ENCODE results near the gene DHX8. TPM values are rescaled to one million over a fixed set of nuclear protein-coding genes. Genes with fewer than 3 reads are reported as not detected.

DHX8 gene
- total and polyA plus RNA-seq, 7 donors = 13.4 to 42.5 (median 27.5) TPM

DNA sequence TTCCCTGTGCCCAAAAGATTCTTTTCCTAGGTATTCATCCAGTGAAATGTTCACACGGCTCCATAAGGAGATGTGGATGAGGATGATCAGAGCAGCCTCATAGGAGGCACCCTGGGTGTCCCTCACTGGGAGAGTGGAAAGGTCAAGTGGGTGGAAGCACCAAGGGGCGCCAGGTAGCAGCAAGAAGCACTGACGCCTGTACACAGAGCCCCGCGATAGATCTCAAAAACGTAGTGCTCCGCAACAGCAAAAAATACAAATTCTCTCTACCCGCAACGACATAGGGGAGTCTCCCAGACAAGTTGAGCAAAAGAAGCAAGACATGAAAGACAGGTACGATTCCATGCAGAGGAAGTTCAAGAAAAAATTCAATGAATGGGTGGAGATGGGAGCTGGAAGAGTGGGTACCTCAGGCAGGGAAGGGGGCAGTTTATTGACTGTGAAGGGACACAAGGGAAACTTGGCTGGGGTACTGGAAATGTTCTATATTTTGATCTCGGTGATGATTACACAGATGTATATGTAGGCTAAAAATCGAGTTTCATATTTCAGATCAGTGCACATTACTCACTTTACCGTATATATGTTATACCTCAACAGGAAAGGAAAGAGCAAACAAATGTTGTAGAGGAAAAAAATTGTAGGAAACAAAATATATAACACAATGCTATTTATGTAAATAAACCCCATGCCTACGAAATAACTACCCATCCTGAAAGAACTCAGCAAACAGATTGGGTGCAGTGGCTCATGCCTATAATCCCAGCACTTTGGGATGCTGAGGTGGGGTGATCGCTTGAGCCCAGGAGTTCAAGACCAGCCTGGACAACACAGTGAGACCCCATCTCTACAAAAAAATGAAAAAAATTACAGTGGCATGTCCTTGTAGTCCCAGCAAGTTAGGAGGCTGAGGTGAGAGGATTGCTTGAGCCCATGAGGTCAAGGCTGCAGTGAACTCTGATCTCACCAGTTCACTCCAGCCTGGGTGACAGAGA is 80.1 kb downstream of the DHX8 start:
- Histone ChIP-seq H3K9me3 (no peaks in the 10 kb centered on the region), H3K27ac (no peak overlapping the region), H3K4me3 (no peak overlapping the region), H3K4me1 (no peaks in the 10 kb centered on the region), H3K27me3 (ENCODE audit: insufficient read depth in 3 of 3, low read length in 2 of 3) (peaks cover 0 to 12% (median 0%) of the 10 kb centered on the region in 3 donors), H3K36me3 (ENCODE audit: insufficient read depth in 1 of 2, low read depth in 1 of 2) (no peaks in the 10 kb centered on the region)
- intact Hi-C loops (cut with DNase I) = no loop called here
- DNase-seq (no peak), ATAC-seq (no peak)
- 59 to 64% (median 64%) methylated on average over 15 of the region's 15 CpGs for WGBS, 3 donors
- TF ChIP-seq, protein P1, sequence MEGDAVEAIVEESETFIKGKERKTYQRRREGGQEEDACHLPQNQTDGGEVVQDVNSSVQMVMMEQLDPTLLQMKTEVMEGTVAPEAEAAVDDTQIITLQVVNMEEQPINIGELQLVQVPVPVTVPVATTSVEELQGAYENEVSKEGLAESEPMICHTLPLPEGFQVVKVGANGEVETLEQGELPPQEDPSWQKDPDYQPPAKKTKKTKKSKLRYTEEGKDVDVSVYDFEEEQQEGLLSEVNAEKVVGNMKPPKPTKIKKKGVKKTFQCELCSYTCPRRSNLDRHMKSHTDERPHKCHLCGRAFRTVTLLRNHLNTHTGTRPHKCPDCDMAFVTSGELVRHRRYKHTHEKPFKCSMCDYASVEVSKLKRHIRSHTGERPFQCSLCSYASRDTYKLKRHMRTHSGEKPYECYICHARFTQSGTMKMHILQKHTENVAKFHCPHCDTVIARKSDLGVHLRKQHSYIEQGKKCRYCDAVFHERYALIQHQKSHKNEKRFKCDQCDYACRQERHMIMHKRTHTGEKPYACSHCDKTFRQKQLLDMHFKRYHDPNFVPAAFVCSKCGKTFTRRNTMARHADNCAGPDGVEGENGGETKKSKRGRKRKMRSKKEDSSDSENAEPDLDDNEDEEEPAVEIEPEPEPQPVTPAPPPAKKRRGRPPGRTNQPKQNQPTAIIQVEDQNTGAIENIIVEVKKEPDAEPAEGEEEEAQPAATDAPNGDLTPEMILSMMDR (IDR thresholded peaks at IDR 0.05) = no peak

DNA sequence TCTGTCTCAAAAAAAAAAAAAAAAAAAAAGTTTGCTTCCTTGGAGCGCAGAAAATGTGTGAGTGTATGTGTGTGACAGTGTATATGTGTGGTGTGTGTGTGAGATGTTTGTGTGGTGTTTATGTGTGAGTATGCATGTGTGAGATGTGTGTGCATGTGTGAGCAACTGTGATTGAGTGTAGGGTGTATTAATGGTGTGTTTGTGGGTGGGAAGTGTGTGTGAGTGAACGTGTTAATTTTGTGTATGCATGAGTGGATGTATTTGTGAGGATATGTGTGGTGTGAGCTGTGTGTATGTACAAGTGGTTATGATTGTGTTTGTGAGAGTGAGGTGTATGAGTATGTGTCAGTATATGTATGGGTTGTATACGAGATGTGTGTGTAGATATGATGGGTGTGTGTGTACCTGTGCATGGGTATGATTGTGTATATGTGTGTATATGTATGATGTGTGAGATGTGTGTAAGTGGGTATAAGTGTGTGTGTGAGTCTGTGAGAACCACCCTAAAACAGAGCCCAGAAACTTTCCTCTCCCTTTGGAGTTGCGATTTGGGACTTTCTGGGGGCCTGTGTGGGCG is 84.8 kb downstream of the DHX8 start:
- TF ChIP-seq, protein P1 (IDR thresholded peaks at IDR 0.05) = no peak
- intact Hi-C loops (cut with DNase I) = no loop called here
- no peak for ATAC-seq
- Histone ChIP-seq H3K4me3 (no peak overlapping the region), H3K27me3 (ENCODE audit: insufficient read depth in 3 of 3, low read length in 2 of 3) (peaks cover 0 to 8% (median 0%) of the 10 kb centered on the region in 3 donors), H3K4me1 (no peaks in the 10 kb centered on the region), H3K27ac (no peak overlapping the region), H3K36me3 (ENCODE audit: insufficient read depth in 1 of 2, low read depth in 1 of 2) (no peaks in the 10 kb centered on the region), H3K9me3 (no peaks in the 10 kb centered on the region)
- DNase-seq = no peak
- 81 to 93% (median 93%) methylated on average over 5 of the region's 5 CpGs for WGBS, 3 donors

DNA sequence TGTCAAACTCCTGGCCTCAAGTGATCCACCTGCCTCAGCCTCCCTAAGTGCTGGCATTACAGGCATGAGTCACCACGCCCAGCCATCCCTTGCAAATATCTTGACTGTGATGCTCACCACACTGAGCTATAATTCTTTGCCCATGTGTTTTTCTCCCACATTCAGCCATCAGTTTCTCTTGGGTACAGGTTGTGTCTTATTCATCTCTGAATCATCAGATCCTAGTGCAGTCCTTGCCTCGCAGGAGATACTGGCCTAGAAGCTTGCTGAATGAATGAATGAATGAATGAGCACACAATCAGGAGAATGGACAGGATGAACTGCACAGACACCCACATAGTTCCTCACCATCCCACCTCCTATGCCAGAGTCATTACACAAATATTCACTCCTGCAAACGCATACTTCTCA is 86.7 kb downstream of the DHX8 start:
- 89 to 94% (median 91%) methylated on average over 3 of the region's 3 CpGs for WGBS, 3 donors
- Histone ChIP-seq H3K4me3 (no peak overlapping the region), H3K27ac (no peak overlapping the region), H3K27me3 (ENCODE audit: insufficient read depth in 3 of 3, low read length in 2 of 3) (no peaks in the 10 kb centered on the region), H3K4me1 (no peaks in the 10 kb centered on the region), H3K36me3 (ENCODE audit: insufficient read depth in 1 of 2, low read depth in 1 of 2) (no peaks in the 10 kb centered on the region), H3K9me3 (no peaks in the 10 kb centered on the region)
- DNase-seq (no peak), ATAC-seq (no peak)
- TF ChIP-seq, protein P1 (IDR thresholded peaks at IDR 0.05) = no peak
- intact Hi-C loops (cut with DNase I) = no loop called here

DNA sequence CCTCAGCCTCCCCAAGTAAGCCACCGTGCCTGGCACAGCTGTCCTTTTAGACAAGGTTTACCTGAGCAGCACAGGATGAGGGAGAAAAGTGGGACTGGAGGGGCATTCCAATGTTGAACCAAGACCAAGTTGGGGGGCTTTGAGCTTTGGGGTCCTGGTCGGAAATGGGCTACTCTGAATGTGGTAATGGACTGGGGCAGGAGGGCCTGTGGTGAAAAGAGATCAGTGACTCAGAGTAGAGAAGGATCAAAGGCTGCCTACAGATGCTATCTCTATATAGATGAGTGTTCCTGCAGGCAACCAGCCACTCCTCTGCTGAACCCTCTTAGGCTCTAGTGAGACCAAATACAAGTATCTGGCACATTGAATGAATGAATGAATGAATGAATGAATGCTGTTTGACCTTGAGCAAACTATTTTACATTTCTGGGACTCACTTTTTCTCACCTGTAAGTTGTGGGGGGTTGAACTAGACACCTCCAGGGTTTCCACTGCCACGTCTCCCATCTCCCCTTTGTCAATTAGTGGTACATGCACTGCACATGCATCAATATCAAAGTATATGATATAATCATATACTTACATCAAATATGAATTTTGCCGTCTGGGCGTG is 88.7 kb downstream of the DHX8 start:
- ATAC-seq = no peak
- intact Hi-C loops (cut with DNase I) = no loop called here
- 81 to 89% (median 85%) methylated on average over 5 of the region's 5 CpGs for WGBS, 3 donors

More for the DNA sequence above, 88.7 kb downstream of the DHX8 start:
- no peak overlapping the region for H3K4me3 ChIP-seq
- DNase-seq = no peak
- no peaks in the 10 kb centered on the region for H3K36me3 ChIP-seq (ENCODE audit: insufficient read depth in 1 of 2, low read depth in 1 of 2)
- TF ChIP-seq, protein P1 (IDR thresholded peaks at IDR 0.05) = no peak
- no peaks in the 10 kb centered on the region for H3K9me3 ChIP-seq
- H3K27ac ChIP-seq = no peak overlapping the region
- H3K4me1 ChIP-seq = no peaks in the 10 kb centered on the region
- no peaks in the 10 kb centered on the region for H3K27me3 ChIP-seq (ENCODE audit: insufficient read depth in 3 of 3, low read length in 2 of 3)

Measured in psoas muscle (tissue), 8 donors.